K562 (cell line): ENCODE measurements around the gene SFT2D2. TPM values are rescaled to one million over a fixed set of nuclear protein-coding genes. Genes with fewer than 3 reads are reported as not detected.

ENCODE experiments used
- ADNP ChIP-seq: fragments of 200-800 bp; sonication (Bioruptor generic); IDR thresholded peaks from 2 replicates; pipeline ENCODE4 v1.6.1; 2016; ENCODE audit warnings: missing genetic modification characterization, missing compliant biosample characterization
- ARHGAP35 ChIP-seq: fragments of 450-650 bp; IDR thresholded peaks from 2 replicates; pipeline ENCODE4 v1.6.1; 2018; ENCODE audit not compliant: partially characterized antibody
- ATF4 ChIP-seq: fragments of 450-650 bp; formaldehyde crosslinking; IDR thresholded peaks from 2 replicates; pipeline ENCODE4 v1.4.0; 2022; ENCODE audit warnings: mild to moderate bottlenecking, moderate library complexity
- CEBPG ChIP-seq, 3 experiments: fragments of 200-800 bp in 1 of 3; sonication (Bioruptor generic) in 1 of 3; sonication (generic) in 1 of 3; formaldehyde crosslinking in 1 of 3; IDR thresholded peaks in 2 of 3; conservative IDR thresholded peaks in 1 of 3; 2 replicates each; pipeline versions ENCODE4 v1.6.1 to v1.8.0; 2016 to 2022; ENCODE audit warnings: missing compliant biosample characterization in 2 of 3, missing genetic modification characterization in 2 of 3, mild to moderate bottlenecking in 1 of 3, missing genetic modification reagents in 1 of 3
- EWSR1 ChIP-seq: fragments of 450-650 bp; IDR thresholded peaks from 2 replicates; pipeline ENCODE4 v1.6.1; 2018; ENCODE audit warnings: borderline replicate concordance, mild to moderate bottlenecking, low read depth, moderate library complexity; ENCODE audit not compliant: partially characterized antibody
- FOS ChIP-seq: IDR thresholded peaks from 3 replicates; pipeline ENCODE4 v1.6.1; 2011; ENCODE audit not compliant: insufficient read length; ENCODE audit errors: extremely low read depth
- HOMEZ ChIP-seq: fragments of 250-450 bp; sonication (Bioruptor Pico); IDR thresholded peaks from 2 replicates; pipeline ENCODE4 v1.4.0; 2020; ENCODE audit warnings: mild to moderate bottlenecking, moderate library complexity
- ILK ChIP-seq: fragments of 450-650 bp; IDR thresholded peaks from 2 replicates; pipeline ENCODE4 v1.6.1; 2016; ENCODE audit warnings: missing genetic modification characterization, low read depth, mild to moderate bottlenecking, missing compliant biosample characterization, moderate library complexity, borderline replicate concordance
- KDM1A ChIP-seq, 2 experiments: fragments of 450-650 bp; IDR thresholded peaks; 2 replicates each; pipeline ENCODE4 v1.6.1; 2016; ENCODE audit warnings: mild to moderate bottlenecking in 2 of 2
- KLF1 ChIP-seq: fragments of 450-650 bp; IDR thresholded peaks from 2 replicates; pipeline ENCODE4 v1.6.1; 2016; ENCODE audit warnings: missing genetic modification characterization, missing compliant biosample characterization
- MTA2 ChIP-seq: fragments of 450-650 bp; IDR thresholded peaks from 2 replicates; pipeline ENCODE4 v1.6.1; 2016; ENCODE audit warnings: low read depth
- MTA3 ChIP-seq: fragments of 450-650 bp; formaldehyde crosslinking; IDR thresholded peaks from 2 replicates; pipeline ENCODE4 v1.6.1; 2017; ENCODE audit warnings: mild to moderate bottlenecking, borderline replicate concordance
- PHB2 ChIP-seq: fragments of 450-650 bp; IDR thresholded peaks from 2 replicates; pipeline ENCODE4 v1.6.1; 2017; ENCODE audit warnings: low read depth
- POLR2G ChIP-seq: fragments of 200-400 bp; formaldehyde crosslinking; IDR thresholded peaks from 2 replicates; pipeline ENCODE4 v1.6.1; 2017; ENCODE audit warnings: low read depth, mild to moderate bottlenecking, antibody characterized with exemption, low read length, moderate library complexity
- PTBP1 ChIP-seq: fragments of 200-400 bp; formaldehyde crosslinking; IDR thresholded peaks from 2 replicates; pipeline ENCODE4 v1.6.1; 2017; ENCODE audit warnings: low read depth, low read length
- SNIP1 ChIP-seq: fragments of 450-650 bp; IDR thresholded peaks from 2 replicates; pipeline ENCODE4 v1.7.1; 2017; ENCODE audit warnings: low read depth, mild to moderate bottlenecking
- STAT5B ChIP-seq: fragments of 250-450 bp; sonication (Bioruptor Pico); IDR thresholded peaks from 2 replicates; pipeline ENCODE4 v1.8.0; 2021; ENCODE audit warnings: mild to moderate bottlenecking, inconsistent platforms
- TBL1XR1 ChIP-seq, 2 experiments: IDR thresholded peaks; 2 replicates each; pipeline ENCODE4 v1.6.1; 2012; ENCODE audit warnings: improper control_type of control experiment in 2 of 2, low read length in 2 of 2, mild to moderate bottlenecking in 1 of 2
- ZC3H11A ChIP-seq: IDR thresholded peaks from 2 replicates; pipeline ENCODE4 v1.6.1; 2012; ENCODE audit warnings: low read depth, low read length, improper control_type of control experiment
- ZNF311 ChIP-seq: fragments of 250-450 bp; sonication (Bioruptor Pico); IDR thresholded peaks from 2 replicates; pipeline ENCODE4 v1.4.0; 2020; ENCODE audit warnings: mild to moderate bottlenecking, moderate library complexity
- ZNF511 ChIP-seq: sonication (generic); formaldehyde crosslinking; IDR thresholded peaks from 2 replicates; pipeline ENCODE4 v1.8.0; 2022; ENCODE audit warnings: mild to moderate bottlenecking, missing genetic modification reagents
- ZNF77 ChIP-seq: fragments of 250-450 bp; sonication (Bioruptor Pico); IDR thresholded peaks from 2 replicates; pipeline ENCODE4 v1.5.0; 2020
- ZNF780A ChIP-seq: fragments of 250-450 bp; sonication (Bioruptor Pico); IDR thresholded peaks from 2 replicates; pipeline ENCODE4 v1.5.0; 2021; ENCODE audit warnings: mild to moderate bottlenecking
- polyA plus RNA-seq, 8 experiments: library from polyadenylated mRNA; depleted of rRNA in 4 of 8; stranded (reverse) in 5 of 8; unstranded in 3 of 8; fragments of >200 nt; fragmentation: Nextera tagmentation in 2 of 8; fragmentation: Illumina TruSeq in 1 of 8; extraction: Ambion mirVana in 2 of 8; extraction: Trizol in 1 of 8; gene quantifications; 2 replicates each; pipeline versions ENCODE4 v1.2.1 to v1.2.3, GENCODE V29; 2011 to 2014; ENCODE audit warnings: inconsistent platforms in 1 of 8, missing spikeins in 1 of 8
- total RNA-seq, 7 experiments: library from RNA; depleted of rRNA in 6 of 7; stranded (reverse); fragments of >200 nt in 6 of 7; fragmentation: Illumina TruSeq in 2 of 7; extraction: Trizol in 2 of 7; gene quantifications; 2 replicates each; pipeline versions ENCODE4 v1.2.1 to v1.2.3, GENCODE V29; 2011 to 2021; ENCODE audit warnings: low replicate concordance in 1 of 7
- TF ChIP-seq, protein P1 (sequence below): fragments of 250-450 bp; sonication (Bioruptor Pico); IDR thresholded peaks from 2 replicates; pipeline ENCODE4 v1.8.0; 2022; ENCODE audit warnings: inconsistent platforms, mild to moderate bottlenecking, moderate library complexity, borderline replicate concordance
- TF ChIP-seq, protein P2 (sequence below), 2 experiments: fragments of 450-650 bp; conservative IDR thresholded peaks; 2 replicates each; pipeline ENCODE4 v1.6.1; 2017; ENCODE audit warnings: mild to moderate bottlenecking in 2 of 2, moderate library complexity in 2 of 2

The SFT2D2 gene
- total and polyA plus RNA-seq, 9 of the 15 experiments (the other 6 are each of a cell fraction or from before 2014, with no cell fraction given), result 3.4 to 50.1 (median 21.6) TPM

- TF ChIP-seq CEBPG (CRISPR knock-in tag; IDR thresholded peaks at IDR 0.05), result 0 out of 2 replicates have a peak, but pooled peaks have one; percentile 22
- TF ChIP-seq CEBPG (tag; conservative IDR thresholded peaks at IDR 0.05 in 1 of 2, IDR thresholded peaks at IDR 0.05 in 1 of 2), result no peak; a peak in 1 of 4 replicates
- no peak for TF ChIP-seq POLR2G
- no peak for TF ChIP-seq HOMEZ
- no peak for TF ChIP-seq ZNF77 (CRISPR knock-in tag)
- TF ChIP-seq FOS, result no peak
- TF ChIP-seq PHB2, result no peak
- TF ChIP-seq SNIP1, result no peak
- TF ChIP-seq STAT5B, result no peak
- no peak for TF ChIP-seq ILK (tag)
- TF ChIP-seq ADNP, result no peak
- no peak; a peak in 1 of 4 replicates for TF ChIP-seq TBL1XR1 (IDR thresholded peaks at IDR 0.05; ENCODE audit: low read length in 2 of 2)
- TF ChIP-seq, protein P1, sequence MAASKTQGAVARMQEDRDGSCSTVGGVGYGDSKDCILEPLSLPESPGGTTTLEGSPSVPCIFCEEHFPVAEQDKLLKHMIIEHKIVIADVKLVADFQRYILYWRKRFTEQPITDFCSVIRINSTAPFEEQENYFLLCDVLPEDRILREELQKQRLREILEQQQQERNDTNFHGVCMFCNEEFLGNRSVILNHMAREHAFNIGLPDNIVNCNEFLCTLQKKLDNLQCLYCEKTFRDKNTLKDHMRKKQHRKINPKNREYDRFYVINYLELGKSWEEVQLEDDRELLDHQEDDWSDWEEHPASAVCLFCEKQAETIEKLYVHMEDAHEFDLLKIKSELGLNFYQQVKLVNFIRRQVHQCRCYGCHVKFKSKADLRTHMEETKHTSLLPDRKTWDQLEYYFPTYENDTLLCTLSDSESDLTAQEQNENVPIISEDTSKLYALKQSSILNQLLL (CRISPR knock-in tag), result no peak
- no peak for TF ChIP-seq ZNF511
- peak; percentile 59 for TF ChIP-seq MTA3
- TF ChIP-seq ZNF780A, result no peak
- TF ChIP-seq KDM1A (IDR thresholded peaks at IDR 0.05), result peak in 1 of 2 experiments; percentile 37; a peak in 3 of 4 replicates
- no peak for TF ChIP-seq KLF1 (tag)
- no peak for TF ChIP-seq MTA2
- TF ChIP-seq PTBP1, result no peak
- no peak for TF ChIP-seq ARHGAP35
- no peak for TF ChIP-seq ZNF311
- TF ChIP-seq ATF4 (CRISPR knock-in tag), result no peak
- no peak for TF ChIP-seq ZC3H11A
- TF ChIP-seq EWSR1, result no peak
- TF ChIP-seq, protein P2, sequence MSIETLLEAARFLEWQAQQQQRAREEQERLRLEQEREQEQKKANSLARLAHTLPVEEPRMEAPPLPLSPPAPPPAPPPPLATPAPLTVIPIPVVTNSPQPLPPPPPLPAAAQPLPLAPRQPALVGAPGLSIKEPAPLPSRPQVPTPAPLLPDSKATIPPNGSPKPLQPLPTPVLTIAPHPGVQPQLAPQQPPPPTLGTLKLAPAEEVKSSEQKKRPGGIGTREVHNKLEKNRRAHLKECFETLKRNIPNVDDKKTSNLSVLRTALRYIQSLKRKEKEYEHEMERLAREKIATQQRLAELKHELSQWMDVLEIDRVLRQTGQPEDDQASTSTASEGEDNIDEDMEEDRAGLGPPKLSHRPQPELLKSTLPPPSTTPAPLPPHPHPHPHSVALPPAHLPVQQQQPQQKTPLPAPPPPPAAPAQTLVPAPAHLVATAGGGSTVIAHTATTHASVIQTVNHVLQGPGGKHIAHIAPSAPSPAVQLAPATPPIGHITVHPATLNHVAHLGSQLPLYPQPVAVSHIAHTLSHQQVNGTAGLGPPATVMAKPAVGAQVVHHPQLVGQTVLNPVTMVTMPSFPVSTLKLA (conservative IDR thresholded peaks at IDR 0.05), result no peak
These were observed 61.4 kb downstream of the SFT2D2 start (continued) for GRCh38 chr1:168287237-168287664.
